Sigmoid colon (tissue), 7 donors: ENCODE data around the gene JDP2. TPM values are rescaled to one million over a fixed set of nuclear protein-coding genes. Genes with fewer than 3 reads are reported as not detected.

Source experiments
- DNase-seq: peaks from one replicate; pipeline ENCODE4 v3.0.0-alpha.2; 2019
- H3K27ac ChIP-seq, 4 donors: fragments of 200-600 bp; sonication (generic); one replicate each; pipeline ENCODE4 v1.5.1; 2016 to 2019; ENCODE audit warnings: mild to moderate bottlenecking in 1 of 4
- H3K27me3 ChIP-seq, 3 donors: fragments of 200-600 bp; sonication (generic); one replicate each; pipeline ENCODE4 v1.5.1; 2019; ENCODE audit warnings: mild to moderate bottlenecking in 1 of 3
- H3K36me3 ChIP-seq, 4 donors: fragments of 200-600 bp; sonication (generic); one replicate each; pipeline ENCODE4 v1.5.1; 2016 to 2019
- H3K4me1 ChIP-seq, 4 donors: fragments of 200-600 bp; sonication (generic); one replicate each; pipeline ENCODE4 v1.5.1; 2017 to 2019
- H3K4me3 ChIP-seq, 4 donors: fragments of 200-600 bp; sonication (generic); one replicate each; pipeline ENCODE4 v1.5.1; 2017 to 2019; ENCODE audit warnings: mild to moderate bottlenecking in 2 of 4, moderate library complexity in 1 of 4
- H3K9me3 ChIP-seq, 4 donors: fragments of 200-600 bp in 3 of 4; sonication (generic) in 3 of 4; one replicate each; pipeline versions ENCODE4 v1.5.1 to v1.6.1; 2013 to 2019
- EP300 ChIP-seq, 4 donors: sonication (generic); formaldehyde crosslinking; IDR thresholded peaks; one replicate each; pipeline ENCODE4 v1.6.1; 2017; ENCODE audit warnings: antibody characterized with exemption in 4 of 4
- POLR2A ChIP-seq, 2 donors: fragments of 450-650 bp; IDR thresholded peaks; one replicate each; pipeline ENCODE4 v1.6.1; 2016; ENCODE audit warnings: antibody characterized with exemption in 2 of 2, mild to moderate bottlenecking in 2 of 2, moderate library complexity in 2 of 2
- POLR2AphosphoS5 ChIP-seq, 4 donors: sonication (generic); formaldehyde crosslinking; IDR thresholded peaks; one replicate each; pipeline ENCODE4 v1.6.1; 2017; ENCODE audit warnings: antibody characterized with exemption in 4 of 4
- WGBS, 2 donors: extraction: QIAGEN DNeasy Blood & Tissue Kit; methylation state at CpG; one replicate each; pipeline ENCODE4 v1.1.7; 2013; 5-methylcytosine and 5-hydroxymethylcytosine counted together
- intact Hi-C: fragments of 100-400 bp; cut with DNase I; formaldehyde crosslinking; loops from one replicate; pipeline ENCODE4 v1.15.1; 2023
- polyA plus RNA-seq, 3 donors: library from polyadenylated mRNA; stranded (reverse); fragments of 200-250 nt; gene quantifications; one replicate each; pipeline ENCODE4 v1.2.3, GENCODE V29; 2013
- total RNA-seq, 4 donors: library from RNA; depleted of rRNA; stranded (reverse); fragments of >200 nt; gene quantifications; one replicate each; pipeline ENCODE4 v1.1.0, GENCODE V29; 2016
- TF ChIP-seq, protein P1 (sequence below), 4 experiments: fragments of 450-650 bp in 3 of 4; fragments of 200-600 bp in 1 of 4; IDR thresholded peaks; one replicate each; pipeline ENCODE4 v1.5.1; 2016 to 2019; ENCODE audit warnings: antibody characterized with exemption in 4 of 4, mild to moderate bottlenecking in 3 of 4, moderate library complexity in 2 of 4
- donor health status: healthy with polysubstance abuse.
- donor health status: Bipolar disorder and iron deficiency.
- donor health status: healthy.

Gene JDP2
- total and polyA plus RNA-seq, 7 donors: 24.5 to 90.0 (median 54.9) TPM

DNA sequence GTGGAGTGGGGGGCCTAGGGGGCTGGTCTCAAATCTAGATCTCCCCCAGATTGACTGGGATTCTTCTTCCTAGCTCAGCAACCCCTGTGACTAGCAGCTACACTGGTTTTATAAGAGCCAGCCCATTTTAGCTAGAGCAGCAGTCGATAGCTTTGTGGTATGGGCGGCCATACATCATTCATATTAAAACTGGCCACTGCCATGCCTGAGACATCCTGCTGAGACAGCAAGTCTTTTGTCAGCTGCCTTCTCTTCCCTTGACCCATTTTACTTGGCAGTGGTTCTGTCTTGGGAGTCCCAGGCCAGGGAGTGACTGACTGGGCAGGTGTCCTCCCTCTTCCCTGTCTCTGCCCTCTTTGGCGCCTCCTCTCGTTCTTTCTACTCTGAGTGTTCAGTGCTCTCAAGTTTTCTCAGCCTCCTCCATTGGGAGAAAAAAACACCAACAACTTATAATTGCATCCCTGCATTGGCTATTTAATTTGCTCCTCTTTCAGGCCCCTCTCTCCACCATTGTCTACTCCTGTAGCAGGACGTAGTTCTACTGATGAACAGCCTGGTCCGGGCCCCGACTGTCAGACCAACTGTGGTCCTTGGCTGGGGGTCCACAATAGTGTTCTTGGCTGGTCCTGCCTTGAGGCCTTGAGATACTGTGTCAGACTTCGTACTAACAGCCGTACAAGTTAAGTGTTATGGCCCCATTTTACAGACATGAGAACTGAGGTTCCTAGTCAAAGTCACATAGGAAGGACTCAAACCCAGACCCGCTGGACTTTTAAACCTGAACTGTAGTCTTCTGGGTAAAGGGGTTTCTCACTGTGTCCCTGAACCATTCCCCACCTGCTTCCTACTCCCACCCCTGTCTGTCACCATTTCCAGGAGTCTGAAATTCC lies 18.3 kb upstream of the JDP2 start:
- H3K27me3 ChIP-seq: no peaks in the 10 kb centered on the region
- H3K4me1 ChIP-seq: no peaks in the 10 kb centered on the region
- no peaks in the 10 kb centered on the region for H3K9me3 ChIP-seq
- DNase-seq: no peak
- H3K4me3 ChIP-seq: no peak overlapping the region
- no peaks in the 10 kb centered on the region for H3K36me3 ChIP-seq
- TF ChIP-seq POLR2AphosphoS5 (IDR thresholded peaks at IDR 0.05): no peak
- TF ChIP-seq EP300 (IDR thresholded peaks at IDR 0.05): no peak
- no peak for TF ChIP-seq POLR2A (IDR thresholded peaks at IDR 0.05)
- TF ChIP-seq, protein P1, sequence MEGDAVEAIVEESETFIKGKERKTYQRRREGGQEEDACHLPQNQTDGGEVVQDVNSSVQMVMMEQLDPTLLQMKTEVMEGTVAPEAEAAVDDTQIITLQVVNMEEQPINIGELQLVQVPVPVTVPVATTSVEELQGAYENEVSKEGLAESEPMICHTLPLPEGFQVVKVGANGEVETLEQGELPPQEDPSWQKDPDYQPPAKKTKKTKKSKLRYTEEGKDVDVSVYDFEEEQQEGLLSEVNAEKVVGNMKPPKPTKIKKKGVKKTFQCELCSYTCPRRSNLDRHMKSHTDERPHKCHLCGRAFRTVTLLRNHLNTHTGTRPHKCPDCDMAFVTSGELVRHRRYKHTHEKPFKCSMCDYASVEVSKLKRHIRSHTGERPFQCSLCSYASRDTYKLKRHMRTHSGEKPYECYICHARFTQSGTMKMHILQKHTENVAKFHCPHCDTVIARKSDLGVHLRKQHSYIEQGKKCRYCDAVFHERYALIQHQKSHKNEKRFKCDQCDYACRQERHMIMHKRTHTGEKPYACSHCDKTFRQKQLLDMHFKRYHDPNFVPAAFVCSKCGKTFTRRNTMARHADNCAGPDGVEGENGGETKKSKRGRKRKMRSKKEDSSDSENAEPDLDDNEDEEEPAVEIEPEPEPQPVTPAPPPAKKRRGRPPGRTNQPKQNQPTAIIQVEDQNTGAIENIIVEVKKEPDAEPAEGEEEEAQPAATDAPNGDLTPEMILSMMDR (IDR thresholded peaks at IDR 0.05): no peak
- no peak overlapping the region for H3K27ac ChIP-seq
- intact Hi-C loops: no loop called here
- WGBS, 2 donors: 92 to 94% methylated on average over 10 of the region's 10 CpGs

DNA sequence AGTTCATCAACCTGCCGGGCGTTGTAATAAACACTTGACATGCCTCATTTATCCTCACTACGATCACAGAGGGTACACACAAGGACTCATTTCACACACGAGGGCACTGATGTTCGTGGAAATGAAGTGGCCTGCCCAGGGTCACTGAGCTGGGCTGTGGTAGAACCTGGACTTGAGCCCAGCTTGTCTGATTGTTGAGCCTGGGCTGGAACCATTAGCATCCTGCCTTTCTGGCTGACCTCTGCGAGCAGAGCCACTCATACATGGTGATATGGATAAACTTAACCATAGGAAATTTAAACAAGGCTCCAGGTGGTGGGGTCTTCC lies 16.6 kb upstream of the JDP2 start:
- 78 to 81% methylated on average over 6 of the region's 6 CpGs for WGBS, 2 donors
- Histone ChIP-seq H3K9me3 (no peaks in the 10 kb centered on the region), H3K27ac (no peak overlapping the region), H3K4me1 (no peaks in the 10 kb centered on the region), H3K27me3 (no peaks in the 10 kb centered on the region), H3K36me3 (no peaks in the 10 kb centered on the region), H3K4me3 (no peak overlapping the region)
- TF ChIP-seq EP300 (IDR thresholded peaks at IDR 0.05) (no peak), POLR2A (IDR thresholded peaks at IDR 0.05) (no peak), POLR2AphosphoS5 (IDR thresholded peaks at IDR 0.05) (no peak)
- TF ChIP-seq, protein P1 (IDR thresholded peaks at IDR 0.05): no peak
- intact Hi-C loops: no loop called here
- DNase-seq: no peak

DNA sequence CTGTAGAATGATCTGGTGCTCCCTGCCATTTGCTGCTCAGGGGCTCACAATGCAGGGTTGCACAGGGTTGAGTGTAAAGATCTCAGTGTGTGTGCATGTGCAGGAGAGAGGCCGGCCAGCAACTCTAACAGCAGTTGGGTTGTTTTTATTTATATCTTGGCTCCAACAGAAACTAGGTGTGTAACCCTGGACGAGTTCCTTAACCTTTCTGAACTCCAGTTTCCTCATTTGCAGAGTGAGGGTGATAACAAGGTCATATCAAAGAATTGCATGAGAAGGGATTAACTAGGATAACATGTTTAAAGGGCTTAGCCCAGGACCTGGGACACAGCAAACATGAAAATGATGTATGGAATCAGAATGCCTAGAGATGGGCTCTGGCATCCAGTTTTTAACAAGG lies 14.8 kb upstream of the JDP2 start:
- Histone ChIP-seq H3K27ac (no peak overlapping the region), H3K4me3 (no peak overlapping the region), H3K4me1 (peaks cover 0 to 6% (median 0%) of the 10 kb centered on the region in 4 donors), H3K9me3 (no peaks in the 10 kb centered on the region), H3K27me3 (no peaks in the 10 kb centered on the region), H3K36me3 (no peaks in the 10 kb centered on the region)
- intact Hi-C loops: no loop called here
- TF ChIP-seq EP300 (IDR thresholded peaks at IDR 0.05) (no peak), POLR2A (IDR thresholded peaks at IDR 0.05) (no peak), POLR2AphosphoS5 (IDR thresholded peaks at IDR 0.05) (no peak)
- TF ChIP-seq, protein P1 (IDR thresholded peaks at IDR 0.05): no peak
- DNase-seq: no peak
- 15 to 60% methylated on average over 2 of the region's 2 CpGs for WGBS, 2 donors

DNA sequence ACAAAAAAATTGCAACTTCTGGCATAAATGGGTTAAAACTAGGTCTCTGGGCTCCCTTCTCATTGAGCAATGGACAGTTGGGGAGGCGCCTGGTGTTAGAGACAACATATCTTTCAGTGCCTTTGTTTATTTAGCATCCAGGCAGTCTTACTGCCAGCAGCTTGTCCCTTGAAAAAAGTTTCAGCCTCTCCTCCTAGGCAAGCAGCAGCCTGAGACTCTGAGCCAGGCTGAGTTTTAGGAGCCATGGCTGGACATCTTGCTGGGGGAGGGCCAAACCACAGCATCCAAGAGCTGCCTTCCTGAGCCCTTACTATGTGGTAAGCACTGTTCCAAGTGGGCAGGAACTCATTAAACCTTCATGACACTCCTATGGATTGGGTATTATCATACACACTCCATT lies 10.1 kb upstream of the JDP2 start:
- intact Hi-C loops: no loop called here
- Histone ChIP-seq H3K9me3 (no peaks in the 10 kb centered on the region), H3K36me3 (no peaks in the 10 kb centered on the region), H3K27me3 (no peaks in the 10 kb centered on the region), H3K4me3 (no peak overlapping the region), H3K27ac (no peak overlapping the region), H3K4me1 (peaks cover 0 to 6% (median 0%) of the 10 kb centered on the region in 4 donors)
- WGBS, 2 donors: 27 to 63% methylated on average over 1 of the region's 1 CpG
- DNase-seq: no peak
- no peak for TF ChIP-seq POLR2A (IDR thresholded peaks at IDR 0.05)
- TF ChIP-seq POLR2AphosphoS5 (IDR thresholded peaks at IDR 0.05): no peak
- TF ChIP-seq, protein P1 (IDR thresholded peaks at IDR 0.05): no peak
- no peak for TF ChIP-seq EP300 (IDR thresholded peaks at IDR 0.05)
